CD4-positive, alpha-beta T cell treated with Interferon alpha-2 for 1 hour (primary cell): ENCODE results near the gene FAM3C.
A peak's percentile ranks its signal among the peaks of the same experiment; 100 is the strongest.

Experiments
- DNase-seq, 2 donors: peaks; one replicate each; pipeline ENCODE4 v3.0.0-alpha.2; 2020 to 2022

Gene FAM3C

DNA sequence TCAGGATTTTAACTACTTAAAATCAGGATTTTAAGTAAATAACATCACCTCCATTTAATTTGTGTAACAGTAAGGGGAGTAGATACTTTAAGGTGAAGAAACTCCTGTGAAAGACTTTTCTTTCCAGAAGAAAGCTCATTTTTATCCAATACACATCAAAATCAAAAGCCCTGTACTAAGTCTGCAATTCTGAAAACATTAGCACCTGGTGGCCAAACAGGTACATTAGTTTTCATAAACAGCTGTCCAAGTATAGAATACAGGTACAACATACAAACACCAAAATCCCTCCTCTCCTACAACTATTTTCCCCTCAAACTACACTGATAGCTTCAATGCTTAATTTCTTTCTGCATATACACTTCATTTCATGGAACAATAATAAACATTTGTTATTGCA is 22.9 kb downstream of the FAM3C start:
- no peak for DNase-seq

- DNase-seq: peak in 1 of 2 donors; percentile 33
Measured at GRCh38 chr7:121372376-121373010, 23.6 kb downstream of the FAM3C start.

DNA sequence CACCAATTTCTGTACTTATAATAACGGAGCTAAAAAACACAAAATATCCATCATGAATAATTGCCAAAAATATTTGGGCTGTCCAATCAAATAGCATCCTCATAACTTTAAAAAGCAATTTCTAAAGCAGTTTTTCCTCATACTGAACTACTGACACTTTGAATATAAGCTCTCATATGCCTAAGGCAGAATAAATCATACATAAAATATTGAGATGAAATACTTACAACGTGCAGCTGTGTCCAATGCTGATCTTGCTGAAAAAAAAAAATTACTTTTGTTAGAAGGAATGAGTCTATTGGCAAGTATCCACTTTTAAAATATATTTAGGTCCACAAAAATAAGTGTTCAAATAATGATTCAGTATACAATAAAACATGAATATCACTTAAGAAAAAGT is 24.2 kb downstream of the FAM3C start:
- no peak for DNase-seq

- DNase-seq: no peak
Measured at GRCh38 chr7:121371367-121371766, 24.7 kb downstream of the FAM3C start.

GRCh38 chr7:121369462-121369861 is 26.6 kb downstream of the FAM3C start:
- no peak for DNase-seq

DNA sequence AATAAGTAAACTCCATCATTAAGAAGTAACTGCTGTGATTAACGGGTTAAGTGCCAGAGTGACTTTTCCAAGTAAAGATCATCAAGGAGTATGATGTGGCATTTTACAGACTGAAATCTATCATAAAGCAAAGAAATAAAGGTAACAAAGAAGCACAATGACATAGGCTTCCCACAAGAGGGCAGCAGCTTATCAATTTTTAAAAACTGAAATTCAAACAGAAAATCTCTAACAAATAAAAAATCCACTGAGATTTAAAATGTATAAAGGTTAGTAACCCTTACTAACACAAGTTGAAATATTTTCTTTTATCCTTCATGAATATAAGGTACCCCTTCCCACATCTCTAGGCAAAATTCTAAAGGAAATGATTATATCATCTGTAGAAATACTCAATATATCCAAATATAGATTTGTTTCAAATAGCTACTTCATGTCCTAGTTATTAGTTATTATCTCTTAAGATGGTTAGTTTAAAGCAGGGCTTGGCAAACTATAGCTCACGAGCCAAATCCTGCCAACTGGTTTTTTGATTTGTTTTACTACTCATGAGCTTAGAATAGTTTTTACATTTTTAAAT is 29.2 kb downstream of the FAM3C start:
- DNase-seq: peak; percentile 18 to 63

- peak in 1 of 2 donors; percentile 15 for DNase-seq
Measured at GRCh38 chr7:121360564-121360963, 35.5 kb downstream of the FAM3C start.

DNA sequence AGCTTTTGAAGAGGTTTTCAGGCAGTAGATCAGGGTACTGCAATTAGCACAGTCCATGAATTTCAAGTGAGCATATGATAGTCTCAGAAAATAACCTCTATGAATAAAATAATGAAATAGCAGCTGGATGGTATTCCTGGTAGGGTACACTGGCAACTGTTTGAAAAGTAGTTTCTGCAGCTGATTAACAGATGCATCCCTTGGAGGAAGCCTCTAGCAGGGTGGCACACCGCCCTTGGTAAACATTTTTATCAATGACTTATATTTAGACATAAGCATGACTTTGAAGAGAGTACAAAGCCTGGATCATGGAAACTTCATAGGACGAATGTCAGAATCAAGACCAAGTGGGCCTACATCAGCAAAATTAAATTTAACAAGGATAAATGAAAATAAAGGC is 40.5 kb downstream of the FAM3C start:
- DNase-seq: no peak

DNA sequence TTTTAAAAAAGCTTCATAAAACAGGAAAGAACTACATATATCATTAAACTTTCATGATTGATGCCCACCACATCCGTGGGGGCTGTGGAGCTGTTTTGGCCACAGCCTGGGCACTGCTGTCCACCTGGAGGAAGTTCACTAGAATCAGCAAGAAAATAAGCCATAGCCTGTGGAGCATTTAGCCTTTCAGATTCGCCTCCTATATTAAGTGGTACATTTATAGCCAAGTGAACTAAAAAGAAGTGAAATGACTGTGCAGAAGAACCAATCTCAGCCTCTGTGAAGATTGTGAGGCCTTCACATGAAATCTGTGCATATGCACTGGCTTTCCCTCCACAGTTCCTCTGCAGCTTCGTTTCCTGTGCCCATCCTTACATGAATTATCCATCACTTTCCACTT is 43.8 kb downstream of the FAM3C start:
- DNase-seq: no peak

GRCh38 chr7:121351682-121352081 is 44.4 kb downstream of the FAM3C start:
- no peak for DNase-seq

- no peak for DNase-seq
Measured at GRCh38 chr7:121344497-121344896, 51.6 kb downstream of the FAM3C start.

DNA sequence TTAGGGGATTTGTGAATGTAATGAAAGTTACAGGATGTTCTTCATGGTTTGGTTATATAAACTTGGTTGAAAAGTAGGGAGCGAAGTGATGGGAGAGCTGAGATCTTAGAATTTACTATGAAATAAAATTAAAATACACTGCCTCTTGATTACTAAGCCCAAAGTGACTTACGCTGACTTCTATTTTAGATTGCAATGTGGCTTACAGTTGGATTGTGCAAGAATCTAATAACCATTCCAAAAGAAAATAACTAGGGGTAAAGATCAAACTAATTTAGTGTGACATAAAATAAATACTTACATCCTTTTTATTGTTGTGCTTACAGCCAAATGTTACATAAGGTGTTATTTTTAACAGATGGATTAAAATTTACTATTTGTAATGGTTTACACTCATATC is 52.0 kb downstream of the FAM3C start:
- no peak for DNase-seq

DNA sequence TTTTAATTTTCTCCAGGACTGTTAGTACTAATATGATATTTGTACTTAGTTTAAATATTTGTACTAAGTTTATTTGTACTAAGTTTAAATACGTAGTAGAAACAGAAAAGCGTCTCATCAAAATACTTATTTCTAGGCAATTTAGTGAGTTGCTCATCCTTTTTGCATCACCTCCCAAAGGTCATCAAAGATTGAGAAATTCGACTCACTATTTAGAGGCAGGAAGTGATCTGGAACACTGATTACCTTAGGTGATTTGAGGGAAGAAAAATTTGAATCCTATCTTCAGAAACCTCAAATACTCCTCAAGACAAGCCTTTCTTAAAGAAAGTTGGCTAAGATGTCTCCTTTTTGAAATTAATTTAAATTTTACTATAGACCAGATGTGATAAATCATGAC is 52.8 kb downstream of the FAM3C start:
- DNase-seq: no peak

- DNase-seq: no peak
Measured at GRCh38 chr7:121342631-121343030, 53.5 kb downstream of the FAM3C start.

GRCh38 chr7:121341933-121342332 is 54.2 kb downstream of the FAM3C start:
- no peak for DNase-seq

DNA sequence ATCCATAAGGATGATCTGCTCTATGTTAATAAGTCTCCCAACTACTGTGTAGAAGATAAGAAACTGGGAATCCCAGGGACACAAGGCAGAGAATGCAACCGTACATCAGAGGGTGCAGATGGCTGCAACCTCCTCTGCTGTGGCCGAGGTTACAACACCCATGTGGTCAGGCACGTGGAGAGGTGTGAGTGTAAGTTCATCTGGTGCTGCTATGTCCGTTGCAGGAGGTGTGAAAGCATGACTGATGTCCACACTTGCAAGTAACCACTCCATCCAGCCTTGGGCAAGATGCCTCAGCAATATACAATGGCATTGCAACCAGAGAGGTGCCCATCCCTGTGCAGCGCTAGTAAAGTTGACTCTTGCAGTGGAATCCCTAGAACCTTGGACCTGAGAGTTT is 57.0 kb downstream of the FAM3C start:
- no peak for DNase-seq

DNA sequence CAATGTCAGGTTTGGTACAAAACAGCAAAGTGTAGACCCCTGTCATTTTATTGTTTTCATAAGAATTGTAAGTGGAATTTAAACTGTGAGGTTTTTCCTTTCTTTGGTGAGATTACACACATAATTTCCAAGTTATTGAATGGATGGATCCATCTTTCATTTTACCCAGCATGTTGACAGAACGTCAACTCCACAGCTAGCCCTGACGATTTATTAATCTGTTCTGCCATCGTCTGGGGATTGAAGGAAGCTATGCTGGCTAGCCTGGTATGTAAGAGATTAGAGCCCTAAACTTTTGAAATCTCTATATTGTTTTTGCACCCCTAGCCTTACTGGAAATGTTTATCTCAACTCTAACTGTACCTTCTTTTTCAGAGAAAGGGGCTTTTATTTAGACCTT is 58.7 kb downstream of the FAM3C start:
- no peak for DNase-seq

GRCh38 chr7:121336579-121336978 is 59.5 kb downstream of the FAM3C start:
- no peak for DNase-seq

DNA sequence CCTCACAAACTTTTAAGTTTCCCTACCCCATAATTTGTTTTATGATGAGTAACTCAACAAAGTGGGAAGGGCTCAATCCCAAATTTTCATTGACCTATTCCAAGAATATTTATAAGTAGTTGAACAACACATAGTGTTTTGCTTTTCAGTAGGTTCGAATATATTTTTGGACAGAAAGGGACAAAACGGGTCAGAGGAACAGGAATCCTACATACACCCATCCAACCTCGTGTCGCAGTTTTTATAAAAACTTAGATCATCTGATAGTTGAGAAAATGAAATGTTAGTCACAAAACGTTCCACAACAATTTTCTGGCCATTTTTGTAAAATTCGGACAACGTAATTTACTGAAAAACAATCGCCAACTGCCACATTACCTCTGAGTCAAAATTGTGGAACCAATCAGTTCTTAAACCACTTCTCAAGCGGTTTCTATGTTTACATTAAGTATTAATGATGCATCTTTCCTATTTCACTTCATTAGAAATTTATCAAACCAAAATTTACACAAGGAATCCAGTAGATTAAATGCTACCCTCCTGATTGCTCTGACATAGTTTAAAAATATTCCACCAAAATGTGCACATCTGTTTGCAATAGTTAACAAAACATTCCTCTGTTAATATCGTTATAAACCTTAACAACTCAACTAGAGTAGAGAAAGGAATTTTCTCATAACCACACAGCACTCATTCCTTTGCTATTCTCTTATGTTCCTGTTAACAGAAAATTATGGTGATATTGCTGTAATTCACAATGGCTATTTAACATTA is 61.0 kb downstream of the FAM3C start:
- DNase-seq: no peak

DNA sequence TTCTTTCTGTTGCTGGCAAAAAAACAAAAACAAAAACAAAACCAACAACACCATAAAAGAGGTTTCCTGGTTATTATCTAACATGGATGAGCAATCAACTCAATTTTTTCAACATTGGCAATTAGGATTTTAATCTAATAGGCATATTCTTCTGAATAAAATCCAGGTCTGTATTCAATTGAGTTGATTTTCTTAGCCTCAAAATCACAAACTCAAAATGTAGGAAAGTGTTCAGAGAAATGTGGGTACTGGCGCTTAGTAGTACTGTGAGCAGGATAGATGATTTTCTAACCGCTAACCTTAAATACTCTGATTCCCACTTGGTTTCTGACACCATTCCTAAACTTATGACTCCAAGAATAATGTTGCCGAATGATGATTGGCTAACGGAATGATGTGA is 61.7 kb downstream of the FAM3C start:
- no peak for DNase-seq

- no peak for DNase-seq
Measured at GRCh38 chr7:121331574-121331973, 64.5 kb downstream of the FAM3C start.

- no peak for DNase-seq
Measured at GRCh38 chr7:121331048-121331447, 65.1 kb downstream of the FAM3C start.

DNA sequence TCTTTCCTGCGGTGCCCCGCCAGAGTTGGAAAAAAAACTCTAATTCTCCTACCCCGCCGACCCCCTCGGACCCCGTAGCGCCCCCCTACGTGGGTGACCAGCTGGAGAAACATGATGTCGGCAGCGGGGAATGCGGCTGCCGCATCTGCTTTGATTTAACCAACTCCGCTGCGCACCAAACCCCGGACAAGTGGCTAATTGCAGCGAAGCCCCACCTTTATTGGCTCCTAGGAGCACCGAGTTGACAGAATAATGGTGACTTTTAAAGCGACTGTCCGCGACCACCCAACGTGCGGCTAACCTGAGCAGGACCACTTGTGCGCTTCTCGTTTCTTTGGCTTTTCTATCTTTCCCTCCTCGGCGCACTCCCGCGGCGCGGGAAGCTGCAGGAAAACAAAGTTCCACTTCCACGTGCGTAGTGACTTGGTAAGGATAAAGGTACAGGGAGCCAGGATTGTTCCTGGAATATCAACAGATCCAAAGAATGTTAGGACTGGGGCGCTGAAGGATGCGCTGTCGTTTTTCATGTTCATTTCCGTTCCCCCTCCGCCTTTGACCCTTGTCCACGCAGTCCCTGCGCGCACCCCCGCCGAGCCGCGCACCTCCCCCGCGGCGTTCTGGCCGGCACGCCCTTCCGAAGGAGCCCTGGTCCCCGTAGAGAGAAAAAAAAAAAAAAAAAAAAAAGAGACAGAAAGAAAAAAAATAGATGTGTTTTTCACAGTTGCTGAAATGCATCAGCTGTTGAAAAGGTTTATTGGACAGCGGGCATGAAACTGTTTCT is 65.9 kb downstream of the FAM3C start:
- DNase-seq: no peak
